ENCODE results near the gene OR51M1.

OR51M1 gene

GRCh38 chr11:5369789-5370188 lies 13.8 kb upstream of the OR51M1 start:
- no peak for DNase-seq
- in situ Hi-C loops (cut with MboI; ENCODE audit: low pct_unique_long_range_greater_than_20kb, low sequenced_read_pairs) = no loop called here

GRCh38 chr11:5380740-5381342 lies 2.8 kb upstream of the OR51M1 start:
- in situ Hi-C loops (cut with MboI; ENCODE audit: low pct_unique_long_range_greater_than_20kb, low sequenced_read_pairs) = no loop called here
- DNase-seq = peak; percentile 44

GRCh38 chr11:5384335-5384734 lies 723 bp downstream of the OR51M1 start:
- in situ Hi-C loops (cut with MboI; ENCODE audit: low pct_unique_long_range_greater_than_20kb, low sequenced_read_pairs) = no loop called here

GRCh38 chr11:5390210-5390609 lies 6.6 kb downstream of the OR51M1 start:
- in situ Hi-C loops (cut with MboI; ENCODE audit: low pct_unique_long_range_greater_than_20kb, low sequenced_read_pairs) = no loop called here
- no peak for DNase-seq

More at GRCh38 chr11:5384335-5384734, 723 bp downstream of the OR51M1 start:
- no peak for DNase-seq

GRCh38 chr11:5394091-5394490 lies 10.5 kb downstream of the OR51M1 start:
- in situ Hi-C loops (cut with MboI; ENCODE audit: low pct_unique_long_range_greater_than_20kb, low sequenced_read_pairs) = no loop called here
- DNase-seq = no peak

- in situ Hi-C loops (cut with MboI; ENCODE audit: low pct_unique_long_range_greater_than_20kb, low sequenced_read_pairs) = no loop called here
Measured at GRCh38 chr11:5398936-5399335, 15.3 kb downstream of the OR51M1 start.

GRCh38 chr11:5405173-5405572 lies 21.6 kb downstream of the OR51M1 start:
- in situ Hi-C loops (cut with MboI; ENCODE audit: low pct_unique_long_range_greater_than_20kb, low sequenced_read_pairs) = no loop called here
- no peak for DNase-seq

More at GRCh38 chr11:5398936-5399335, 15.3 kb downstream of the OR51M1 start:
- DNase-seq = no peak

- in situ Hi-C loops (cut with MboI; ENCODE audit: low pct_unique_long_range_greater_than_20kb, low sequenced_read_pairs) = no loop called here
- no peak for DNase-seq
Measured at GRCh38 chr11:5420993-5421392, 37.4 kb downstream of the OR51M1 start.

GRCh38 chr11:5421811-5422210 lies 38.2 kb downstream of the OR51M1 start, which contains the start of gene OR51Q1:
Gene OR51Q1 (plus strand): TSS chr11:5422111. CDS start chr11:5422201, 90 bp downstream.
- in situ Hi-C loops (cut with MboI; ENCODE audit: low pct_unique_long_range_greater_than_20kb, low sequenced_read_pairs) = no loop called here
- no peak for DNase-seq

- DNase-seq = no peak
- in situ Hi-C loops (cut with MboI; ENCODE audit: low pct_unique_long_range_greater_than_20kb, low sequenced_read_pairs) = no loop called here
Measured at GRCh38 chr11:5423131-5423530, 39.5 kb downstream of the OR51M1 start.

- DNase-seq = no peak
- in situ Hi-C loops (cut with MboI; ENCODE audit: low pct_unique_long_range_greater_than_20kb, low sequenced_read_pairs) = no loop called here
Measured at GRCh38 chr11:5441414-5441813, 57.8 kb downstream of the OR51M1 start, which contains the start of gene OR51I1. Gene OR51I1 (minus strand): TSS chr11:5441514. CDS start chr11:5441514, 0 bp downstream.

All from KBM-7 (cell line).